ENCODE data around the gene SUB1. TPM values are rescaled to one million over a fixed set of nuclear protein-coding genes. Genes with fewer than 3 reads are reported as not detected.
"Not testable (repeated sequence)": the region's sequence is repeated elsewhere in the genome, so short reads cannot be mapped to it uniquely, and the experiment has no call there.

The SUB1 gene
- polyA plus RNA-seq, 3 donors = 253 to 301 (median 282) TPM

GRCh38 chr5:32630867-32631491 lies 45.6 kb downstream of the SUB1 start:
- no peak for DNase-seq

- not testable (repeated sequence) for DNase-seq
Observed at GRCh38 chr5:32633017-32633416, 47.7 kb downstream of the SUB1 start.

GRCh38 chr5:32638309-32638708 lies 53.0 kb downstream of the SUB1 start:
- DNase-seq = no peak

GRCh38 chr5:32639943-32640342 lies 54.6 kb downstream of the SUB1 start:
- DNase-seq = no peak

GRCh38 chr5:32642276-32643002 lies 57.1 kb downstream of the SUB1 start:
- DNase-seq = no peak

- DNase-seq = no peak
Observed at GRCh38 chr5:32645246-32645645, 59.9 kb downstream of the SUB1 start.

- peak; percentile 54 for DNase-seq
Observed at GRCh38 chr5:32646061-32646969, 61.0 kb downstream of the SUB1 start.

GRCh38 chr5:32651088-32651487 lies 65.7 kb downstream of the SUB1 start:
- DNase-seq = no peak

- DNase-seq = no peak
Observed at GRCh38 chr5:32651638-32652037, 66.3 kb downstream of the SUB1 start.

Other genes with a start within 250 kb of the SUB1 start
- 100 to 1,000 TPM; 111 to 128 (median 112) TPM for gene ZFR, start 140.8 kb upstream of the SUB1 start, polyA plus RNA-seq (ENCODE audit: insufficient read length in 3 of 3)
- 10 to 100 TPM; 16.4 to 20.2 (median 19.3) TPM for gene NPR3, start 125.8 kb downstream of the SUB1 start, polyA plus RNA-seq (ENCODE audit: insufficient read length in 3 of 3)

Measured in renal pelvis (tissue), 4 donors.